H9 (cell line): Measurements from ENCODE around the gene ZNF638. TPM values are rescaled to one million over a fixed set of nuclear protein-coding genes. Genes with fewer than 3 reads are reported as not detected.
A peak's percentile ranks its signal among the peaks of the same experiment; 100 is the strongest.

ENCODE experiments used
- DNase-seq: peaks from one replicate; pipeline ENCODE4 v3.0.0-alpha.2; 2017
- H2AFZ ChIP-seq: one replicate; pipeline ENCODE4 v1.6.1; 2013; ENCODE audit warnings: mild to moderate bottlenecking, low read length, control low read depth, moderate library complexity
- H2AK5ac ChIP-seq: 2 replicates; pipeline ENCODE4 v1.6.1; 2013; ENCODE audit warnings: low read length, control low read depth, mixed read lengths; ENCODE audit not compliant: insufficient read length
- H2BK120ac ChIP-seq: one replicate; pipeline ENCODE4 v1.6.1; 2013; ENCODE audit warnings: low read depth, mild to moderate bottlenecking, low read length, control low read depth, inconsistent platforms; ENCODE audit not compliant: poor library complexity, severe bottlenecking
- H2BK12ac ChIP-seq: 2 replicates; pipeline ENCODE4 v1.6.1; 2013; ENCODE audit warnings: low read length, control low read depth, mixed read lengths, low read depth; ENCODE audit not compliant: insufficient read length
- H2BK15ac ChIP-seq: 2 replicates; pipeline ENCODE4 v1.6.1; 2013; ENCODE audit warnings: low read depth, low read length, control low read depth
- H2BK20ac ChIP-seq: one replicate; pipeline ENCODE4 v1.6.1; 2013; ENCODE audit warnings: low read depth, mild to moderate bottlenecking, low read length, control low read depth, inconsistent platforms; ENCODE audit not compliant: poor library complexity, severe bottlenecking
- H2BK5ac ChIP-seq: 2 replicates; pipeline ENCODE4 v1.6.1; 2013; ENCODE audit warnings: low read length, control low read depth, mixed read lengths; ENCODE audit not compliant: insufficient read length
- H3K14ac ChIP-seq: 2 replicates; pipeline ENCODE4 v1.6.1; 2013; ENCODE audit warnings: low read length, control low read depth; ENCODE audit not compliant: insufficient read depth
- H3K18ac ChIP-seq: 2 replicates; pipeline ENCODE4 v1.6.1; 2013; ENCODE audit warnings: low read depth, mild to moderate bottlenecking, mixed read lengths, low read length, control low read depth; ENCODE audit not compliant: insufficient read length
- H3K23ac ChIP-seq: 2 replicates; pipeline ENCODE4 v1.6.1; 2013; ENCODE audit warnings: low read length, control low read depth, mixed read lengths, low read depth; ENCODE audit not compliant: insufficient read length
- H3K23me2 ChIP-seq: 2 replicates; pipeline ENCODE4 v1.6.1; 2013; ENCODE audit warnings: low read depth, mild to moderate bottlenecking, mixed read lengths, low read length, control low read depth; ENCODE audit not compliant: insufficient read length, poor library complexity, severe bottlenecking
- H3K27ac ChIP-seq: 2 replicates; pipeline ENCODE4 v1.5.1; 2013; ENCODE audit warnings: low read length, control low read depth, mixed read lengths, low read depth; ENCODE audit not compliant: insufficient read length
- H3K27me3 ChIP-seq: 2 replicates; pipeline ENCODE4 v1.6.1; 2013; ENCODE audit warnings: low read length, control low read depth, inconsistent platforms; ENCODE audit not compliant: insufficient read depth
- H3K4ac ChIP-seq: 2 replicates; pipeline ENCODE4 v1.6.1; 2013; ENCODE audit warnings: low read depth, mild to moderate bottlenecking, control low read depth, inconsistent platforms, low read length, moderate library complexity
- H3K4me1 ChIP-seq: 2 replicates; pipeline ENCODE4 v1.6.1; 2013; ENCODE audit warnings: low read length, control low read depth, inconsistent platforms; ENCODE audit not compliant: insufficient read depth
- H3K4me2 ChIP-seq: 2 replicates; pipeline ENCODE4 v1.6.1; 2013; ENCODE audit warnings: low read length, control low read depth, mixed read lengths; ENCODE audit not compliant: insufficient read length, insufficient read depth
- H3K56ac ChIP-seq: 2 replicates; pipeline ENCODE4 v1.6.1; 2013; ENCODE audit warnings: low read depth, mild to moderate bottlenecking, mixed read lengths, low read length, control low read depth; ENCODE audit not compliant: insufficient read length
- H3K79me1 ChIP-seq: 2 replicates; pipeline ENCODE4 v1.6.1; 2013; ENCODE audit warnings: low read depth, mild to moderate bottlenecking, moderate library complexity, low read length, control low read depth, inconsistent platforms; ENCODE audit not compliant: insufficient read depth, poor library complexity, severe bottlenecking
- H3K79me2 ChIP-seq: 2 replicates; pipeline ENCODE4 v1.6.1; 2013; ENCODE audit warnings: low read length, control low read depth, inconsistent platforms; ENCODE audit not compliant: insufficient read depth
- H3K9ac ChIP-seq: 2 replicates; pipeline ENCODE4 v1.6.1; 2013; ENCODE audit warnings: low read length, control low read depth, mixed read lengths; ENCODE audit not compliant: insufficient read length; ENCODE audit errors: extremely low read depth
- H3K9me3 ChIP-seq: one replicate; pipeline ENCODE4 v1.6.1; 2013; ENCODE audit warnings: low read depth, low read length, inconsistent platforms; ENCODE audit not compliant: control insufficient read depth
- H3T11ph ChIP-seq: one replicate; pipeline ENCODE4 v1.6.1; 2013; ENCODE audit warnings: mild to moderate bottlenecking, low read length, control low read depth, inconsistent platforms
- H4K20me1 ChIP-seq: one replicate; pipeline ENCODE4 v1.6.1; 2013; ENCODE audit not compliant: control insufficient read depth, insufficient read length, insufficient read depth
- H4K5ac ChIP-seq: 2 replicates; pipeline ENCODE4 v1.6.1; 2013; ENCODE audit warnings: low read depth, mild to moderate bottlenecking, mixed read lengths, low read length, control low read depth; ENCODE audit not compliant: insufficient read length
- H4K8ac ChIP-seq: replicated peaks from 2 replicates; pipeline ENCODE4 v1.6.1; 2013; ENCODE audit warnings: low read length, control low read depth, mixed read lengths, low read depth; ENCODE audit not compliant: insufficient read length
- H4K91ac ChIP-seq: 2 replicates; pipeline ENCODE4 v1.6.1; 2013; ENCODE audit warnings: low read depth, mild to moderate bottlenecking, moderate library complexity, mixed read lengths, low read length, control low read depth; ENCODE audit not compliant: insufficient read length
- H3K27ac Mint-ChIP-seq, 3 experiments: 2 replicates in 2 of 3; 3 replicates in 1 of 3; pipeline ENCODE4 v1.8.0; 2020 to 2021; ENCODE audit warnings: mixed read lengths in 3 of 3, mild to moderate bottlenecking in 1 of 3, moderate library complexity in 1 of 3
- H3K27me3 Mint-ChIP-seq: 2 replicates; pipeline ENCODE4 v1.8.0; 2021; ENCODE audit warnings: low read depth, mild to moderate bottlenecking, moderate library complexity, mixed read lengths
- H3K36me3 Mint-ChIP-seq, 3 experiments: 2 replicates in 2 of 3; 3 replicates in 1 of 3; pipeline ENCODE4 v1.8.0; 2020 to 2021; ENCODE audit warnings: low read depth in 3 of 3, mixed read lengths in 3 of 3; ENCODE audit not compliant: insufficient read depth in 1 of 3
- H3K4me1 Mint-ChIP-seq, 2 experiments: 2 replicates each; pipeline ENCODE4 v1.8.0; 2020; ENCODE audit warnings: mixed read lengths in 2 of 2
- H3K4me3 Mint-ChIP-seq, 2 experiments: 2 replicates in 1 of 2; 3 replicates in 1 of 2; pipeline ENCODE4 v1.8.0; 2020 to 2021; ENCODE audit warnings: mild to moderate bottlenecking in 2 of 2, mixed read lengths in 2 of 2, moderate library complexity in 1 of 2
- H3K9me3 Mint-ChIP-seq, 2 experiments: 2 replicates in 1 of 2; 3 replicates in 1 of 2; pipeline ENCODE4 v1.8.0; 2020; ENCODE audit warnings: mild to moderate bottlenecking in 2 of 2, mixed read lengths in 2 of 2, moderate library complexity in 1 of 2
- WGBS: extraction: QIAGEN DNeasy Blood & Tissue Kit; methylation state at CpG from one replicate; pipeline ENCODE4 v1.1.7; 2013; ENCODE audit warnings: missing lambda C conversion rate, low lambda C conversion rate, mixed read lengths; ENCODE audit not compliant: insufficient read length; ENCODE audit errors: extremely low coverage; 5-methylcytosine and 5-hydroxymethylcytosine counted together
- total RNA-seq: library from RNA; stranded (reverse); gene quantifications from 2 replicates; pipeline ENCODE4 v1.2.1, GENCODE V29; 2021
- TF ChIP-seq, protein P1 (sequence below): fragments of 200-600 bp; sonication (generic); conservative IDR thresholded peaks from 3 replicates; pipeline ENCODE4 v1.8.0; 2021; ENCODE audit warnings: antibody characterized with exemption, mild to moderate bottlenecking

Gene ZNF638
- total RNA-seq, 1 experiment from 2014 or later, result 146 TPM

DNA sequence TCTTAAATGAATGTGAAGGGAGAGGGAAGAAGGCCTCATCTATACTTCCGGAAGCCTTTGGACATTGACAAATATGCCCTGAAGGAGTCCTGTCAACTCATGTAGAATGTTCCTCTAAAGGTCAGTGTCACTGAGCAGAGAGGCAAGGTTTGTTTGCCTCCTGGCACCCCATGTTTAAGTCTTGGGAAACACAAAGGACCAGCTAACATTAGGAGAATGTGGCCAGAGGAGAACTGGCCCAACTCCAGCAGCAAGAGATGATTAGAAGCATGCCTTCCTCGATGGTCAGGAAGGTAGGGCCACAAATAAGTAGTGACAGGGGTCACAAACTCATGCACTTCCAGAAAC lies 127.5 kb downstream of the ZNF638 start:
- no peak overlapping the region for H3K14ac ChIP-seq
- H3K4me1 Mint-ChIP-seq, result peaks cover 41 to 47% of the 10 kb centered on the region in 2 experiments
- H3K4ac ChIP-seq, result no peak overlapping the region
- no peaks in the 10 kb centered on the region for H4K20me1 ChIP-seq
- H3K4me2 ChIP-seq, result no peak overlapping the region
- H3K18ac ChIP-seq, result no peak overlapping the region
- H3K27me3 Mint-ChIP-seq, result peaks cover 45% of the 10 kb centered on the region
- no peak overlapping the region for H2BK15ac ChIP-seq
- WGBS, result no CpG with 5 or more reads among the region's 2 CpGs
- no peaks in the 10 kb centered on the region for H3K79me1 ChIP-seq
- peak overlapping the region in 2 of 3 experiments; percentile 7 to 13; a peak in 2 of 7 replicates for H3K27ac Mint-ChIP-seq
- no peak overlapping the region for H2AK5ac ChIP-seq
- no peak overlapping the region for H2AFZ ChIP-seq
- no peak for DNase-seq
- H3K27me3 ChIP-seq, result peaks cover 36% of the 10 kb centered on the region
- H3K23me2 ChIP-seq, result peaks cover 3% of the 10 kb centered on the region
- no peak overlapping the region for H3K23ac ChIP-seq
- no peaks in the 10 kb centered on the region for H3K9me3 ChIP-seq
- no peak overlapping the region for H4K8ac ChIP-seq
- H3K9me3 Mint-ChIP-seq, result no peaks in the 10 kb centered on the region
- H3K9ac ChIP-seq, result no peak overlapping the region
- H2BK5ac ChIP-seq, result no peak overlapping the region
- no peaks in the 10 kb centered on the region for H3K79me2 ChIP-seq
- no peak overlapping the region for H4K5ac ChIP-seq
- no peak overlapping the region for H4K91ac ChIP-seq
- H3K36me3 Mint-ChIP-seq, result no peaks in the 10 kb centered on the region
- H3K4me3 Mint-ChIP-seq, result no peak overlapping the region
- no peak overlapping the region for H2BK120ac ChIP-seq
- H3K56ac ChIP-seq, result no peak overlapping the region
- no peak overlapping the region for H2BK12ac ChIP-seq
- no peak overlapping the region for H3T11ph ChIP-seq
- TF ChIP-seq, protein P1, sequence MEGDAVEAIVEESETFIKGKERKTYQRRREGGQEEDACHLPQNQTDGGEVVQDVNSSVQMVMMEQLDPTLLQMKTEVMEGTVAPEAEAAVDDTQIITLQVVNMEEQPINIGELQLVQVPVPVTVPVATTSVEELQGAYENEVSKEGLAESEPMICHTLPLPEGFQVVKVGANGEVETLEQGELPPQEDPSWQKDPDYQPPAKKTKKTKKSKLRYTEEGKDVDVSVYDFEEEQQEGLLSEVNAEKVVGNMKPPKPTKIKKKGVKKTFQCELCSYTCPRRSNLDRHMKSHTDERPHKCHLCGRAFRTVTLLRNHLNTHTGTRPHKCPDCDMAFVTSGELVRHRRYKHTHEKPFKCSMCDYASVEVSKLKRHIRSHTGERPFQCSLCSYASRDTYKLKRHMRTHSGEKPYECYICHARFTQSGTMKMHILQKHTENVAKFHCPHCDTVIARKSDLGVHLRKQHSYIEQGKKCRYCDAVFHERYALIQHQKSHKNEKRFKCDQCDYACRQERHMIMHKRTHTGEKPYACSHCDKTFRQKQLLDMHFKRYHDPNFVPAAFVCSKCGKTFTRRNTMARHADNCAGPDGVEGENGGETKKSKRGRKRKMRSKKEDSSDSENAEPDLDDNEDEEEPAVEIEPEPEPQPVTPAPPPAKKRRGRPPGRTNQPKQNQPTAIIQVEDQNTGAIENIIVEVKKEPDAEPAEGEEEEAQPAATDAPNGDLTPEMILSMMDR, result no peak
- H2BK20ac ChIP-seq, result no peak overlapping the region
- peaks cover 14% of the 10 kb centered on the region for H3K4me1 ChIP-seq
- no peak overlapping the region for H3K27ac ChIP-seq
